HCT116 (cell line): ENCODE results near the gene HK3. TPM values are rescaled to one million over a fixed set of nuclear protein-coding genes. Genes with fewer than 3 reads are reported as not detected.

Experiments
- ATAC-seq: fragments of 200-7000 bp; cut with Tn5 transposase; 2 replicates; pipeline ENCODE4 v1.9.1; 2020; ENCODE audit warnings: mild to moderate bottlenecking, moderate library complexity
- BruUV-seq: library from RNA; stranded (reverse); fragments of 400-500 nt; replicated peaks from 2 replicates; lab custom pipeline; 2021; lab: Mats Ljungman, UMichigan
- CTCF ChIA-PET: fragments of 300-600 bp; sonication (Branson Sonifier 250); formaldehyde crosslinking; loops from one replicate; lab custom pipeline; 2021; ENCODE audit warnings: antibody characterized with exemption; lab: Charles Lee
- POLR2A ChIA-PET: fragments of 300-600, 350-600 bp; sonication (Branson Sonifier 250); formaldehyde crosslinking; loops from one replicate; lab custom pipeline; 2021; ENCODE audit warnings: antibody characterized with exemption; lab: Charles Lee
- RAD21 ChIA-PET, 2 experiments: fragments of 300-600 bp; sonication (Branson Sonifier 250); formaldehyde crosslinking; loops; one replicate each; lab custom pipeline; 2023; ENCODE audit warnings: low total read pairs in 2 of 2; ENCODE audit not compliant: uncharacterized antibody in 2 of 2, unreplicated experiment in 2 of 2, low non-redundant PET in 1 of 2; lab: Charles Lee
- DNase-seq: peaks from one replicate; pipeline ENCODE4 v3.0.0-alpha.2; 2010; ENCODE audit warnings: low read depth, low spot score
- H2AFZ ChIP-seq: fragments of 200-600 bp; shearing (Covaris generic), sonication (generic); 2 replicates; pipeline ENCODE4 v1.6.1; 2017; ENCODE audit warnings: low read depth, mixed run types, mixed read lengths, antibody characterized with exemption, low read length; ENCODE audit not compliant: poor library complexity, severe bottlenecking
- H3K27ac ChIP-seq: 2 replicates; pipeline ENCODE4 v1.5.1; 2012; ENCODE audit warnings: low read depth, low read length
- H3K27me3 ChIP-seq: fragments of 200-600 bp; sonication (generic); 2 replicates; pipeline ENCODE4 v1.6.1; 2016; ENCODE audit warnings: mixed run types, low read length, mixed read lengths; ENCODE audit not compliant: insufficient read depth
- H3K36me3 ChIP-seq, 2 experiments: fragments of 200-500 bp in 1 of 2; fragments of 200-600 bp in 1 of 2; sonication (Bioruptor generic) in 1 of 2; sonication (generic) in 1 of 2; 2 replicates each; pipeline versions ENCODE4 v1.5.1 to v1.6.1; 2014 to 2016; ENCODE audit warnings: low read length in 2 of 2, inconsistent platforms in 1 of 2, mixed read lengths in 1 of 2, mixed run types in 1 of 2; ENCODE audit not compliant: insufficient read depth in 2 of 2, control insufficient read depth in 1 of 2
- H3K4me1 ChIP-seq, 2 experiments: fragments of 200-600 bp in 1 of 2; sonication (generic) in 1 of 2; 2 replicates each; pipeline versions ENCODE4 v1.5.1 to v1.6.1; 2012 to 2017; ENCODE audit warnings: low read length in 2 of 2, inconsistent platforms in 1 of 2, mild to moderate bottlenecking in 1 of 2, mixed read lengths in 1 of 2, mixed run types in 1 of 2, moderate library complexity in 1 of 2; ENCODE audit not compliant: insufficient read depth in 2 of 2, control insufficient read depth in 1 of 2
- H3K4me2 ChIP-seq: fragments of 200-600 bp; sonication (generic); 2 replicates; pipeline ENCODE4 v1.6.1; 2017; ENCODE audit warnings: mixed run types, low read length, mixed read lengths
- H3K4me3 ChIP-seq, 2 experiments: fragments of 200-600 bp in 1 of 2; sonication (generic) in 1 of 2; replicated peaks in 1 of 2; 2 replicates each; pipeline ENCODE4 v1.5.1; 2011 to 2016; ENCODE audit warnings: low read length in 2 of 2, control low read depth in 1 of 2, low read depth in 1 of 2, mild to moderate bottlenecking in 1 of 2, mixed read lengths in 1 of 2, mixed run types in 1 of 2
- H3K79me2 ChIP-seq: fragments of 200-600 bp; sonication (generic); 2 replicates; pipeline ENCODE4 v1.6.1; 2017; ENCODE audit warnings: mild to moderate bottlenecking, mixed run types, low read length, moderate library complexity, mixed read lengths; ENCODE audit not compliant: insufficient read depth
- H3K9ac ChIP-seq: fragments of 200-600 bp; sonication (generic); 2 replicates; pipeline ENCODE4 v1.6.1; 2016; ENCODE audit warnings: low read length, mixed read lengths
- H3K9me2 ChIP-seq: fragments of 200-600 bp; sonication (generic), shearing (Covaris generic); 2 replicates; pipeline ENCODE4 v1.6.1; 2017; ENCODE audit warnings: mixed run types, mild to moderate bottlenecking, moderate library complexity; ENCODE audit not compliant: insufficient read depth
- H3K9me3 ChIP-seq, 2 experiments: fragments of 200-500 bp in 1 of 2; fragments of 200-600 bp in 1 of 2; sonication (Bioruptor generic) in 1 of 2; sonication (generic) in 1 of 2; 2 replicates each; pipeline ENCODE4 v1.6.1; 2014 to 2017; ENCODE audit warnings: low read length in 2 of 2, mixed read lengths in 2 of 2, inconsistent platforms in 1 of 2, low read depth in 1 of 2, mild to moderate bottlenecking in 1 of 2, mixed run types in 1 of 2, moderate library complexity in 1 of 2; ENCODE audit not compliant: control insufficient read depth in 1 of 2, insufficient read depth in 1 of 2
- H4K20me1 ChIP-seq: fragments of 200-600 bp; sonication (generic), shearing (Covaris generic); 2 replicates; pipeline ENCODE4 v1.6.1; 2017; ENCODE audit warnings: mixed run types, mild to moderate bottlenecking, moderate library complexity; ENCODE audit not compliant: insufficient read depth
- CBX3 ChIP-seq: IDR thresholded peaks from 2 replicates; pipeline ENCODE4 v1.6.1; 2012; ENCODE audit warnings: low read depth
- CEBPB ChIP-seq: IDR thresholded peaks from 2 replicates; pipeline ENCODE4 v1.6.1; 2012; ENCODE audit warnings: low read depth
- EGR1 ChIP-seq: IDR thresholded peaks from 2 replicates; pipeline ENCODE4 v1.6.1; 2012; ENCODE audit warnings: low read depth
- ELF1 ChIP-seq: IDR thresholded peaks from 2 replicates; pipeline ENCODE4 v1.6.1; 2012; ENCODE audit warnings: low read depth, borderline replicate concordance
- EZH2phosphoT487 ChIP-seq: fragments of 200-600 bp; IDR thresholded peaks from 2 replicates; pipeline ENCODE4 v1.6.1; 2018; ENCODE audit warnings: antibody characterized with exemption, borderline replicate concordance
- FOSL1 ChIP-seq: IDR thresholded peaks from 2 replicates; pipeline ENCODE4 v1.6.1; 2012; ENCODE audit warnings: low read depth
- JUND ChIP-seq: IDR thresholded peaks from 2 replicates; pipeline ENCODE4 v1.6.1; 2012
- MAX ChIP-seq: IDR thresholded peaks from 2 replicates; pipeline ENCODE4 v1.6.1; 2012
- POLR2A ChIP-seq: IDR thresholded peaks from 2 replicates; pipeline ENCODE4 v1.7.0; 2011; ENCODE audit warnings: borderline replicate concordance; ENCODE audit not compliant: insufficient read depth, insufficient read length; ENCODE audit errors: extremely low read depth
- POLR2AphosphoS5 ChIP-seq: IDR thresholded peaks from 2 replicates; pipeline ENCODE4 v1.6.1; 2011; ENCODE audit warnings: mild to moderate bottlenecking, low read depth, low read length, moderate library complexity
- SIN3A ChIP-seq: IDR thresholded peaks from 2 replicates; pipeline ENCODE4 v1.6.1; 2012; ENCODE audit warnings: low read depth
- SP1 ChIP-seq: IDR thresholded peaks from 2 replicates; pipeline ENCODE4 v1.6.1; 2012; ENCODE audit warnings: low read depth
- SRF ChIP-seq: IDR thresholded peaks from 2 replicates; pipeline ENCODE4 v1.6.1; 2012; ENCODE audit warnings: low read depth
- TCF7L2 ChIP-seq: IDR thresholded peaks from 2 replicates; pipeline ENCODE4 v1.7.0; 2011; ENCODE audit warnings: borderline replicate concordance, inconsistent platforms; ENCODE audit not compliant: insufficient read depth, insufficient read length; ENCODE audit errors: extremely low read depth
- ZBTB33 ChIP-seq: IDR thresholded peaks from 2 replicates; pipeline ENCODE4 v1.6.1; 2011; ENCODE audit warnings: mild to moderate bottlenecking, low read length, moderate library complexity; ENCODE audit not compliant: insufficient replicate concordance; ENCODE audit errors: extremely low read depth
- ZFX ChIP-seq: fragments of 450-650 bp; IDR thresholded peaks from 2 replicates; pipeline ENCODE4 v1.6.1; 2017
- ZNF274 ChIP-seq: fragments of 200-500 bp; sonication (Bioruptor generic); IDR thresholded peaks from 2 replicates; pipeline ENCODE4 v1.6.1; 2014; ENCODE audit warnings: mild to moderate bottlenecking, low read depth, low read length, inconsistent platforms
- intact Hi-C: fragments of 100-400 bp; cut with micrococcal nuclease; formaldehyde crosslinking; loops from 2 replicates; pipeline ENCODE4 v1.10.0; 2022
- total RNA-seq: library from RNA; stranded (reverse); gene quantifications from one replicate; pipeline ENCODE4 v1.2.1, GENCODE V29; 2021; ENCODE audit not compliant: unreplicated experiment
- TF ChIP-seq, protein P1 (sequence below): IDR thresholded peaks from 2 replicates; pipeline ENCODE4 v1.6.1; 2012; ENCODE audit warnings: low read depth
- TF ChIP-seq, protein P2 (sequence below): IDR thresholded peaks from 2 replicates; pipeline ENCODE4 v1.6.1; 2012

HK3 gene
- total RNA-seq, 1 experiment from 2014 or later, result 0.30 TPM

GRCh38 chr5:176833286-176833685 lies 65.9 kb downstream of the HK3 start:
- H3K4me3 ChIP-seq, result no peak overlapping the region
- no peaks in the 10 kb centered on the region for H4K20me1 ChIP-seq
- intact Hi-C loops, result no loop called here
- H2AFZ ChIP-seq, result no peak overlapping the region
- TF ChIP-seq EGR1 (no peak), EZH2phosphoT487 (no peak), CEBPB (no peak), MAX (no peak), ZNF274 (no peak), FOSL1 (no peak), SIN3A (no peak), SP1 (no peak), POLR2A (no peak), ZFX (no peak), CBX3 (no peak), ELF1 (no peak), TCF7L2 (no peak), POLR2AphosphoS5 (no peak), SRF (no peak), JUND (no peak), ZBTB33 (no peak)
- TF ChIP-seq, protein P1, sequence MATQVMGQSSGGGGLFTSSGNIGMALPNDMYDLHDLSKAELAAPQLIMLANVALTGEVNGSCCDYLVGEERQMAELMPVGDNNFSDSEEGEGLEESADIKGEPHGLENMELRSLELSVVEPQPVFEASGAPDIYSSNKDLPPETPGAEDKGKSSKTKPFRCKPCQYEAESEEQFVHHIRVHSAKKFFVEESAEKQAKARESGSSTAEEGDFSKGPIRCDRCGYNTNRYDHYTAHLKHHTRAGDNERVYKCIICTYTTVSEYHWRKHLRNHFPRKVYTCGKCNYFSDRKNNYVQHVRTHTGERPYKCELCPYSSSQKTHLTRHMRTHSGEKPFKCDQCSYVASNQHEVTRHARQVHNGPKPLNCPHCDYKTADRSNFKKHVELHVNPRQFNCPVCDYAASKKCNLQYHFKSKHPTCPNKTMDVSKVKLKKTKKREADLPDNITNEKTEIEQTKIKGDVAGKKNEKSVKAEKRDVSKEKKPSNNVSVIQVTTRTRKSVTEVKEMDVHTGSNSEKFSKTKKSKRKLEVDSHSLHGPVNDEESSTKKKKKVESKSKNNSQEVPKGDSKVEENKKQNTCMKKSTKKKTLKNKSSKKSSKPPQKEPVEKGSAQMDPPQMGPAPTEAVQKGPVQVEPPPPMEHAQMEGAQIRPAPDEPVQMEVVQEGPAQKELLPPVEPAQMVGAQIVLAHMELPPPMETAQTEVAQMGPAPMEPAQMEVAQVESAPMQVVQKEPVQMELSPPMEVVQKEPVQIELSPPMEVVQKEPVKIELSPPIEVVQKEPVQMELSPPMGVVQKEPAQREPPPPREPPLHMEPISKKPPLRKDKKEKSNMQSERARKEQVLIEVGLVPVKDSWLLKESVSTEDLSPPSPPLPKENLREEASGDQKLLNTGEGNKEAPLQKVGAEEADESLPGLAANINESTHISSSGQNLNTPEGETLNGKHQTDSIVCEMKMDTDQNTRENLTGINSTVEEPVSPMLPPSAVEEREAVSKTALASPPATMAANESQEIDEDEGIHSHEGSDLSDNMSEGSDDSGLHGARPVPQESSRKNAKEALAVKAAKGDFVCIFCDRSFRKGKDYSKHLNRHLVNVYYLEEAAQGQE, result no peak
- TF ChIP-seq, protein P2, sequence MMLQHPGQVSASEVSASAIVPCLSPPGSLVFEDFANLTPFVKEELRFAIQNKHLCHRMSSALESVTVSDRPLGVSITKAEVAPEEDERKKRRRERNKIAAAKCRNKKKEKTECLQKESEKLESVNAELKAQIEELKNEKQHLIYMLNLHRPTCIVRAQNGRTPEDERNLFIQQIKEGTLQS, result no peak
- BruUV-seq, result no TSS peak
- ATAC-seq (no peak), DNase-seq (no peak)
- no peaks in the 10 kb centered on the region for H3K9me3 ChIP-seq
- ChIA-PET RAD21 (no interaction called here), POLR2A (interaction anchor here (1.4 kb wide), 1 partner anchor 10 kb away, joined by 3 read pairs; no protein-coding TSS in a partner anchor), CTCF (no interaction called here)
- H3K9me2 ChIP-seq, result no peaks in the 10 kb centered on the region
- H3K4me1 ChIP-seq, result no peaks in the 10 kb centered on the region
- no peaks in the 10 kb centered on the region for H3K27me3 ChIP-seq
- H3K27ac ChIP-seq, result no peak overlapping the region
- no peak overlapping the region for H3K9ac ChIP-seq
- H3K4me2 ChIP-seq, result no peak overlapping the region
- no peaks in the 10 kb centered on the region for H3K36me3 ChIP-seq
- no peaks in the 10 kb centered on the region for H3K79me2 ChIP-seq
